Tibial nerve (tissue), 4 donors: ENCODE results near the gene LDHD. TPM values are rescaled to one million over a fixed set of nuclear protein-coding genes. Genes with fewer than 3 reads are reported as not detected.
"Not testable (repeated sequence)": the region's sequence is repeated elsewhere in the genome, so short reads cannot be mapped to it uniquely, and the experiment has no call there.

ENCODE experiments used
- DNase-seq, 2 donors: peaks; one replicate each; pipeline ENCODE4 v3.0.0-alpha.2; 2019; ENCODE audit warnings: low spot score in 2 of 2
- H3K27ac ChIP-seq, 4 donors: fragments of 200-600 bp; sonication (generic) in 3 of 4; one replicate each; pipeline ENCODE4 v1.5.1; 2017 to 2019; ENCODE audit warnings: mild to moderate bottlenecking in 1 of 4
- H3K27me3 ChIP-seq, 2 donors: fragments of 200-600 bp; sonication (generic) in 1 of 2; one replicate each; pipeline versions ENCODE4 v1.5.1 to v1.6.0; 2017 to 2019
- H3K36me3 ChIP-seq, 3 donors: fragments of 200-600 bp; sonication (generic); one replicate each; pipeline ENCODE4 v1.5.1; 2018 to 2019
- H3K4me1 ChIP-seq, 4 donors: fragments of 200-600 bp; sonication (generic) in 3 of 4; one replicate each; pipeline ENCODE4 v1.5.1; 2017 to 2019
- H3K4me3 ChIP-seq, 4 donors: fragments of 200-600 bp; sonication (generic) in 3 of 4; one replicate each; pipeline ENCODE4 v1.5.1; 2017 to 2019; ENCODE audit warnings: mild to moderate bottlenecking in 1 of 4, moderate library complexity in 1 of 4
- H3K9me3 ChIP-seq, 4 donors: fragments of 200-600 bp; sonication (generic) in 3 of 4; one replicate each; pipeline ENCODE4 v1.5.1; 2017 to 2019
- EP300 ChIP-seq, 2 donors: sonication (generic); formaldehyde crosslinking; IDR thresholded peaks; one replicate each; pipeline ENCODE4 v1.6.1; 2017; ENCODE audit warnings: antibody characterized with exemption in 2 of 2, mild to moderate bottlenecking in 1 of 2
- POLR2A ChIP-seq, 2 donors: fragments of 450-650 bp; IDR thresholded peaks; one replicate each; pipeline ENCODE4 v1.6.1; 2017; ENCODE audit warnings: antibody characterized with exemption in 2 of 2, mild to moderate bottlenecking in 2 of 2, moderate library complexity in 2 of 2
- WGBS, 2 donors: methylation state at CpG; one replicate each; pipeline ENCODE4 v1.1.5; 2018; 5-methylcytosine and 5-hydroxymethylcytosine counted together
- total RNA-seq, 4 donors: library from RNA; depleted of rRNA; stranded (reverse); fragments of >200 nt; gene quantifications; one replicate each; pipeline ENCODE4 v1.1.0, GENCODE V29; 2016
- TF ChIP-seq, protein P1 (sequence below), 5 experiments: fragments of 200-600 bp in 3 of 5; fragments of 450-650 bp in 2 of 5; sonication (generic) in 3 of 5; IDR thresholded peaks; one replicate each; pipeline ENCODE4 v1.5.1; 2016 to 2019; ENCODE audit warnings: antibody characterized with exemption in 5 of 5, mild to moderate bottlenecking in 3 of 5, moderate library complexity in 2 of 5

Gene LDHD
- total RNA-seq, 4 donors from 2014 or later, result 20.1 to 48.7 (median 27.7) TPM

DNA sequence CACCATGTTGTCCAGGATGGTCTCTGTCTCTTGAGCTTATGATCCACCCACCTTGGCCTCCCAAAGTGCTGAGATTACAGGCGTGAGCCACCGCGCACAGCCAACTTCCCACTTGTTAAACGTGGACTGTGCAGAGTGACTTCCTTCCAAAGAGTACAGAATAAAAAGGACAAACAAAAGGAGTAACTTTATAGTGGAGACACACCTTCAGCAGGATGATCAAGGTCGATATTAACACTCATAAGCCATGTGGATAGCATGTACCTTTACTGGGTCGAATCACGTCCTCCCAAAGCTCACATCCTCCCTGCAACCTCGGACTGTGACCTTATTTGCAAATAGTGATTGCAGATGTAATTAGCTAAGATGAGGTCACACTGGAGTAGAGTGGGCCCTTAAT, 21.7 kb upstream of the LDHD start:
- Histone ChIP-seq H3K4me1 (no peaks in the 10 kb centered on the region), H3K4me3 (no peak overlapping the region), H3K9me3 (no peaks in the 10 kb centered on the region), H3K36me3 (no peaks in the 10 kb centered on the region), H3K27me3 (no peaks in the 10 kb centered on the region), H3K27ac (no peak overlapping the region)
- no peak for DNase-seq
- no peak for TF ChIP-seq POLR2A (IDR thresholded peaks at IDR 0.05)
- TF ChIP-seq, protein P1, sequence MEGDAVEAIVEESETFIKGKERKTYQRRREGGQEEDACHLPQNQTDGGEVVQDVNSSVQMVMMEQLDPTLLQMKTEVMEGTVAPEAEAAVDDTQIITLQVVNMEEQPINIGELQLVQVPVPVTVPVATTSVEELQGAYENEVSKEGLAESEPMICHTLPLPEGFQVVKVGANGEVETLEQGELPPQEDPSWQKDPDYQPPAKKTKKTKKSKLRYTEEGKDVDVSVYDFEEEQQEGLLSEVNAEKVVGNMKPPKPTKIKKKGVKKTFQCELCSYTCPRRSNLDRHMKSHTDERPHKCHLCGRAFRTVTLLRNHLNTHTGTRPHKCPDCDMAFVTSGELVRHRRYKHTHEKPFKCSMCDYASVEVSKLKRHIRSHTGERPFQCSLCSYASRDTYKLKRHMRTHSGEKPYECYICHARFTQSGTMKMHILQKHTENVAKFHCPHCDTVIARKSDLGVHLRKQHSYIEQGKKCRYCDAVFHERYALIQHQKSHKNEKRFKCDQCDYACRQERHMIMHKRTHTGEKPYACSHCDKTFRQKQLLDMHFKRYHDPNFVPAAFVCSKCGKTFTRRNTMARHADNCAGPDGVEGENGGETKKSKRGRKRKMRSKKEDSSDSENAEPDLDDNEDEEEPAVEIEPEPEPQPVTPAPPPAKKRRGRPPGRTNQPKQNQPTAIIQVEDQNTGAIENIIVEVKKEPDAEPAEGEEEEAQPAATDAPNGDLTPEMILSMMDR (IDR thresholded peaks at IDR 0.05), result no peak
- no peak for TF ChIP-seq EP300 (IDR thresholded peaks at IDR 0.05)
- WGBS, 2 donors, result 67 to 74% methylated on average over 8 of the region's 8 CpGs

DNA sequence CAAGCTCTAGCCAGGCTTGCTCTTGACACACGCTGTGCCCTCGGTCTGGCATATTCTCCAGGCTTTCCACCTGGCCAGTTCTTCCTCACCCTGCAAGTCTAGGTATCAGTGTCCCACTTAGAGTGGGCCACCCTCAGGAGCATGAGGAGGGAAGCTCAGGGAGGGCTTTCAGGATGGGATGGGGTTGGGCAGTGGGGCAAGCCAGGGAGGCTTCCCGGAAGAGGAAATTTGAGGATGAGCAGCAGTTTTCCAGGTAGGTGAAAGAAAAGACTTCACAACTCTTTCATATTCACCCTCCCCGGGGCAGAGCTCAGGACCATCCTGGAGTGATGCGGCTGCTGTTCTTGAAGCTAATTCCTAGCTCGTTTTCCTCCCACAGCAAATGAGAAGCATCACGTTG, 14.5 kb upstream of the LDHD start:
- Histone ChIP-seq H3K4me1 (peaks cover 0 to 7% (median 0%) of the 10 kb centered on the region in 4 donors), H3K27ac (no peak overlapping the region), H3K4me3 (no peak overlapping the region), H3K36me3 (no peaks in the 10 kb centered on the region), H3K27me3 (no peaks in the 10 kb centered on the region), H3K9me3 (peaks cover 0 to 9% (median 0%) of the 10 kb centered on the region in 4 donors)
- no peak for TF ChIP-seq EP300 (IDR thresholded peaks at IDR 0.05)
- TF ChIP-seq, protein P1 (IDR thresholded peaks at IDR 0.05), result no peak
- no peak for TF ChIP-seq POLR2A (IDR thresholded peaks at IDR 0.05)
- no peak for DNase-seq
- WGBS, 2 donors, result 69 to 84% methylated on average over 7 of the region's 7 CpGs

DNA sequence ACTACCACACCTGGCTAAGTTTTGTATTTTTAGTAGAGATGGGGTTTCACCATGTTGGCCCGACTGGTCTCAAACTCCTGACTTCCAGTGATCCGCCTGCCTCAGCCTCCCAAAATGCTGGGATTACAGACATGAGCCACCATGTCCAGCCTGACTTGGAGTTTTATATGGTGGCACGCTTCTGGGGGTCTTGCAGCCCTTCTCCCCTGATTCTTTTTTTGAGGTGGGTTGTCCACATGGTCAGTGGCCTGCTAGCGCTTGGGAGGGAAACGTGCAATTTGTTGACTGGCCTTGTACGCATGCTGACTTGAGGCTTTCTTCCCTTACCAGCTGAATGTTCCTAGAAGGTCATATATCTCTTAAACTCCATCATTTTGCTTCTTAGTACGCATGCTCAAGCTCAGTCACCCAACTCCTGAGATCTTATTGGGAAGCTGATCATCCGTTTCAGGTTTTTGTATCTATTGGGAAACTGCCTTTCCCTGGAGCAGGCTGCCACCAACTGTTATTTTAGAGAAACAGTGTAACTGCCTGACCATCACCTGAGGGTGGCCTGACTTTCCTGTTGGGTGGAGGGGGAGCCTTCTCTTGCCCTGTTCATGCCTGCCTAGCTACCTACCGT, 13.7 kb upstream of the LDHD start:
- Histone ChIP-seq H3K4me3 (no peak overlapping the region), H3K27ac (no peak overlapping the region), H3K9me3 (peaks cover 0 to 9% (median 0%) of the 10 kb centered on the region in 4 donors), H3K4me1 (peaks cover 0 to 7% (median 0%) of the 10 kb centered on the region in 4 donors), H3K36me3 (no peaks in the 10 kb centered on the region), H3K27me3 (no peaks in the 10 kb centered on the region)
- WGBS, 2 donors, result 76 to 80% methylated on average over 9 of the region's 9 CpGs
- TF ChIP-seq, protein P1 (IDR thresholded peaks at IDR 0.05), result no peak
- TF ChIP-seq POLR2A (IDR thresholded peaks at IDR 0.05) (no peak), EP300 (IDR thresholded peaks at IDR 0.05) (no peak)
- DNase-seq, result no peak

DNA sequence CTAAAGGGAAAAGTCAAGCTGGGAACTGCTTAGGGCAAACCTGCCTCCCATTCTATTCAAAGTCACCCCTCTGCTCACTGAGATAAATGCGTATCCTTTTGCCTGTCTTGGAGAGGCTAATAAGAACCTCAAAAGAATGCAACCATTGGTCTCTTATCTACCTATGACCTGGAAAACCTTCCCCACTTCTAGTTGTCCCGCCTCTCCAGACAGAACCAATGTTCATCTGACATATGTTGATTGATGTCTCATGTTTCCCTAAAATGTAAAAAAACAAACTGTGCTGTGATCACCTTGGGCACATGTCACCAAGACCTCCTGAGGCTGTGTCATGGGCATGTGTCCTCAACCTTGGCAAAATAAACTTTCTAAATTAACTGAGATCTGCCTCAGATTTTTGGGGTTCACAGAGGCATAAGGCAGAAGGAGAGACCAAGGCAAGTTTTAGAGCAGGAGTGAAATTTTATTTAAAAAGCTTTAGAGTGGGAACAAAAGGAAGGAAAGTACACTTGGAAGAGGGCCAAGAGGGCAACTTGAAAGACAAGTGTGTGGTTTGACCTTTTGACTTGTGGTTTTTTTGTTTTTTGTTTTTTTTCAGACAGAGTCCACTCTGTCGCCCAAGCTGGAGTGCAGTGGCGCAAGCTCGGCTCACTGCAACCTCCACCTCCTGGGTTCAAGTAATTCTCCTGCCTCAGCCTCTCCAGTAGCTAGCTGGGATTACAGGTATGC, 13.0 kb upstream of the LDHD start:
- not testable (repeated sequence) for H3K27me3 ChIP-seq, H3K4me3 ChIP-seq, H3K27ac ChIP-seq, H3K4me1 ChIP-seq, H3K9me3 ChIP-seq, DNase-seq, H3K36me3 ChIP-seq
- WGBS, 2 donors, result 50 to 60% methylated on average over 5 of the region's 5 CpGs

DNA sequence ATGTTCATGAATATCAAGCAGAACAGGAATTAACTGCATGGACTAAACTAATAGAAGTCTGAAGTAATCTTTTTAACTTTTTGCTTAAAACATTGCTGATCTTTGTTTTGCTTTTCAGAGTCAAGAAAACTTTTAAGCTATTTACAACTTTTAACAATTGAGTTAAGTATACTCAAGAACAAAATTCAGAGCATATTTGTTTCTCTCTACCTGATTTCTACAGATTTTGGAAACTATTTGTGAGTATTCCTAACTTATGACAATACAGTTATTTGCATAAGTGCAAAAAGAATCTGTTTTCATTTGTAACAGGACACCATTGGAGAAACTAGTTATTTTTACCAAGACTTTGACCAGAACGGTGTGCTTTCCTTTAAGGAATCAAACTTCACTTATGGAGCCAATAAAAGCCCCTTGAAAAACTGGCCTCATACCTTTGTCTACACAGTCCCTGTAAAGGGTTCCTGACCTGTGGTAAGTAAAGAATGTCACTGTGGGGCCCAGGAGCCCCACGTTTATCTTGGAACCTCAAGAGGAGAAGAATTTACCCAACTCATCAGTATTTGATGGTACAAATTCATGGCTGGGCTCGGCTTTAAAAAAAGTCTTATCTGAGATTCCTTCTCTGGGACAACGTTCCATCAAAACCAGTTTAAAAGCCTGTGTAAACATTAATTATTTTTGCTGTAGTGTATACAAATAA, 11.3 kb upstream of the LDHD start:
- WGBS, 2 donors, result 64 to 70% methylated on average over 4 of the region's 4 CpGs
- Histone ChIP-seq H3K4me1 (peaks cover 0 to 7% (median 0%) of the 10 kb centered on the region in 4 donors), H3K27me3 (no peaks in the 10 kb centered on the region), H3K9me3 (peaks cover 0 to 9% (median 0%) of the 10 kb centered on the region in 4 donors), H3K36me3 (no peaks in the 10 kb centered on the region), H3K27ac (no peak overlapping the region), H3K4me3 (no peak overlapping the region)
- no peak for TF ChIP-seq EP300 (IDR thresholded peaks at IDR 0.05)
- TF ChIP-seq, protein P1 (IDR thresholded peaks at IDR 0.05), result no peak
- TF ChIP-seq POLR2A (IDR thresholded peaks at IDR 0.05), result no peak
- no peak for DNase-seq
